KBM-7 (cell line): ENCODE data around the gene MTREX.

ENCODE experiments used
- DNase-seq: peaks from one replicate; pipeline ENCODE4 v3.0.0-alpha.2; 2015
- in situ Hi-C: fragments of 300-500 bp; cut with MboI; formaldehyde crosslinking; loops from 2 replicates; pipeline ENCODE4 v1.14.3; 2020; ENCODE audit warnings: low sequenced_read_pairs, low pct_unique_long_range_greater_than_20kb, mixed read lengths

MTREX gene

GRCh38 chr5:55413644-55414043 is 105.9 kb downstream of the MTREX start:
- DNase-seq, result no peak
- in situ Hi-C loops, result no loop called here

- in situ Hi-C loops, result no loop called here
- DNase-seq, result no peak
These were observed 107.3 kb downstream of the MTREX start for GRCh38 chr5:55415071-55415470.

GRCh38 chr5:55416306-55416705 is 108.5 kb downstream of the MTREX start:
- in situ Hi-C loops, result no loop called here
- no peak for DNase-seq

GRCh38 chr5:55418994-55419968 is 111.5 kb downstream of the MTREX start:
- in situ Hi-C loops, result no loop called here
- no peak for DNase-seq

GRCh38 chr5:55421074-55421529 is 113.3 kb downstream of the MTREX start:
- no peak for DNase-seq
- in situ Hi-C loops, result no loop called here

- no peak for DNase-seq
- in situ Hi-C loops, result no loop called here
These were observed 118.7 kb downstream of the MTREX start for GRCh38 chr5:55426455-55426854.

GRCh38 chr5:55427157-55427556 is 119.4 kb downstream of the MTREX start:
- in situ Hi-C loops, result no loop called here
- DNase-seq, result no peak

GRCh38 chr5:55429221-55429612 is 121.4 kb downstream of the MTREX start:
- in situ Hi-C loops, result no loop called here
- DNase-seq, result no peak

- no peak for DNase-seq
- in situ Hi-C loops, result no loop called here
These were observed 121.9 kb downstream of the MTREX start for GRCh38 chr5:55429613-55430253.

- in situ Hi-C loops, result no loop called here
- DNase-seq, result no peak
These were observed 124.8 kb downstream of the MTREX start for GRCh38 chr5:55432549-55432948.

- no peak for DNase-seq
- in situ Hi-C loops, result no loop called here
These were observed 129.7 kb downstream of the MTREX start for GRCh38 chr5:55437452-55437851.

- in situ Hi-C loops, result no loop called here
- DNase-seq, result no peak
These were observed 130.0 kb downstream of the MTREX start for GRCh38 chr5:55437859-55438206.

- DNase-seq, result no peak
- in situ Hi-C loops, result no loop called here
These were observed 131.2 kb downstream of the MTREX start for GRCh38 chr5:55438998-55439397.

GRCh38 chr5:55440188-55440646 is 132.4 kb downstream of the MTREX start:
- in situ Hi-C loops, result no loop called here
- no peak for DNase-seq

- no peak for DNase-seq
- in situ Hi-C loops, result no loop called here
These were observed 133.4 kb downstream of the MTREX start for GRCh38 chr5:55441107-55441771.

- in situ Hi-C loops, result no loop called here
- no peak for DNase-seq
These were observed 134.2 kb downstream of the MTREX start for GRCh38 chr5:55441954-55442353.

GRCh38 chr5:55445791-55446190 is 138.0 kb downstream of the MTREX start:
- in situ Hi-C loops, result no loop called here
- DNase-seq, result peak; percentile 27

- in situ Hi-C loops, result no loop called here
- no peak for DNase-seq
These were observed 139.0 kb downstream of the MTREX start for GRCh38 chr5:55446640-55447351.

GRCh38 chr5:55450050-55450765 is 142.4 kb downstream of the MTREX start:
- DNase-seq, result no peak
- in situ Hi-C loops, result no loop called here
